Measurements from ENCODE around the gene FN1. TPM values are rescaled to one million over a fixed set of nuclear protein-coding genes. Genes with fewer than 3 reads are reported as not detected.

FN1 gene
- polyA plus RNA-seq, 1 of the 3 experiments (the other 2 are of a cell fraction): 1,671 TPM

DNA sequence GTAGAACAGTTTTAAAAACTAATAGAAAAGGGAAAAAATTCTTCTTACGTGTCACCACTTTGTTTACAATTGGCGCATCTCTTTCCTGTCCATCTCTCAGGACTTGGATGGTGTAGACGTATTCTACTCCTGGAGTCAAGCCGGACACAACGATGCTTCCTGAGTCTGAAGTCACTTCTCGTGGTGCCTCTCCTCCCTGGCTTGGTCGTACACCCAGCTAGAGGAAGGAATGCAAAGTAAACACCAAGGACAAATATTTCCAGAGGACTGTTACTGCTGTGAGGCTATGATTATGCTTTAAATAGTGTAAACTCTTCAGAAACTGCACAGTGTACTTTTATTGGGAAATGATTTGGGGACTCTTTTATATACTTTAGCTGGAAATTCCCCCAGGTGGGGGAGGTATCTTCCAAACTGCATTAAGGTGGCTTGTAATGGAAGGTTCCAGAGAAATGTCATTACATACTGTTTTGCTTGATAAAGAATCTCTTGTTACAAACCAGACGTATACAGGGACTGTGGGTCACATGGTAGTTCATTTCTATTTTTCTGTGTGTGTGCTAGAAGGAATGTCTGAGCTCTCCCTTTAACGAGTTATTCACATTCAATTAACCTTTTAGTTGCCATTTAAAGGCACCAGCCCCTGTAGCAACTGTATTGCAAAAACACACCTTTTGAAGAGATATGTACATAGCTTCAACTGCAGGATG is 38.1 kb downstream of the FN1 start:
- Histone ChIP-seq H4K20me1 (ENCODE audit: insufficient read depth) (peaks cover 63% of the 10 kb centered on the region), H2AFZ (ENCODE audit: low read depth) (no peak overlapping the region), H3K27ac (ENCODE audit: low read depth in 2 of 2, low read length in 1 of 2) (peak overlapping the region in 1 of 2 experiments; percentile 51; a peak in 2 of 4 replicates), H3K4me2 (no peak overlapping the region), H3K4me1 (ENCODE audit: control insufficient read depth in 1 of 2, insufficient read depth in 2 of 2, low read depth in 1 of 2, low read length in 1 of 2) (peaks cover 0 to 20% of the 10 kb centered on the region in 2 experiments; a peak in 1 of 4 replicates), H3K79me2 (ENCODE audit: insufficient read depth) (peaks cover 79% of the 10 kb centered on the region), H3K36me3 (replicated peaks in 1 of 2; ENCODE audit: control insufficient read depth in 1 of 2, insufficient read depth in 2 of 2, low read length in 1 of 2) (peaks cover 56 to 98% of the 10 kb centered on the region in 2 experiments), H3K9me3 (no peaks in the 10 kb centered on the region), H3K9me2 (no peaks in the 10 kb centered on the region), H3K9ac (no peak overlapping the region), H3K27me3 (ENCODE audit: insufficient read depth) (no peaks in the 10 kb centered on the region), H3K4me3 (ENCODE audit: low read depth in 2 of 2, low read length in 1 of 2) (no peak overlapping the region), H3F3A (replicated peaks; ENCODE audit: insufficient read depth) (peaks cover 90% of the 10 kb centered on the region)
- CTCF ChIA-PET: no interaction called here
- no peak for DNase-seq
- 72% methylated on average over 9 of the region's 9 CpGs for WGBS (ENCODE audit: low lambda C conversion rate)
- POLR2A ChIA-PET: no interaction called here
- TF ChIP-seq ZBTB33 (IDR thresholded peaks at IDR 0.05; ENCODE audit: borderline replicate concordance, low read depth) (no peak), GATA2 (CRISPR knock-in tag; IDR thresholded peaks at IDR 0.05) (no peak), FOSL2 (IDR thresholded peaks at IDR 0.05; ENCODE audit: borderline replicate concordance, low read depth) (no peak)
- TF ChIP-seq, protein P1, sequence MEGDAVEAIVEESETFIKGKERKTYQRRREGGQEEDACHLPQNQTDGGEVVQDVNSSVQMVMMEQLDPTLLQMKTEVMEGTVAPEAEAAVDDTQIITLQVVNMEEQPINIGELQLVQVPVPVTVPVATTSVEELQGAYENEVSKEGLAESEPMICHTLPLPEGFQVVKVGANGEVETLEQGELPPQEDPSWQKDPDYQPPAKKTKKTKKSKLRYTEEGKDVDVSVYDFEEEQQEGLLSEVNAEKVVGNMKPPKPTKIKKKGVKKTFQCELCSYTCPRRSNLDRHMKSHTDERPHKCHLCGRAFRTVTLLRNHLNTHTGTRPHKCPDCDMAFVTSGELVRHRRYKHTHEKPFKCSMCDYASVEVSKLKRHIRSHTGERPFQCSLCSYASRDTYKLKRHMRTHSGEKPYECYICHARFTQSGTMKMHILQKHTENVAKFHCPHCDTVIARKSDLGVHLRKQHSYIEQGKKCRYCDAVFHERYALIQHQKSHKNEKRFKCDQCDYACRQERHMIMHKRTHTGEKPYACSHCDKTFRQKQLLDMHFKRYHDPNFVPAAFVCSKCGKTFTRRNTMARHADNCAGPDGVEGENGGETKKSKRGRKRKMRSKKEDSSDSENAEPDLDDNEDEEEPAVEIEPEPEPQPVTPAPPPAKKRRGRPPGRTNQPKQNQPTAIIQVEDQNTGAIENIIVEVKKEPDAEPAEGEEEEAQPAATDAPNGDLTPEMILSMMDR (IDR thresholded peaks at IDR 0.05): peak; percentile 19

- no peaks in the 10 kb centered on the region for H3K9me2 ChIP-seq
- whole genome bisulfite sequencing (ENCODE audit: low lambda C conversion rate): 91% methylated on average over 2 of the region's 2 CpGs
- H3K4me2 ChIP-seq: no peak overlapping the region
- peaks cover 0 to 15% of the 10 kb centered on the region in 2 experiments; a peak in 1 of 4 replicates for H3K4me1 ChIP-seq (ENCODE audit: control insufficient read depth in 1 of 2, insufficient read depth in 2 of 2, low read depth in 1 of 2, low read length in 1 of 2)
- no peak overlapping the region for H2AFZ ChIP-seq (ENCODE audit: low read depth)
- peaks cover 92% of the 10 kb centered on the region for H3F3A ChIP-seq (replicated peaks; ENCODE audit: insufficient read depth)
- no peak for DNase-seq
- H3K9me3 ChIP-seq: no peaks in the 10 kb centered on the region
- H3K4me3 ChIP-seq (ENCODE audit: low read depth in 2 of 2, low read length in 1 of 2): no peak overlapping the region
- H3K27ac ChIP-seq (ENCODE audit: low read depth in 2 of 2, low read length in 1 of 2): peak overlapping the region in 1 of 2 experiments; percentile 23; a peak in 1 of 4 replicates
- H3K36me3 ChIP-seq (replicated peaks in 1 of 2; ENCODE audit: control insufficient read depth in 1 of 2, insufficient read depth in 2 of 2, low read length in 1 of 2): peaks cover 65 to 98% of the 10 kb centered on the region in 2 experiments
- no peak overlapping the region for H3K9ac ChIP-seq
- H4K20me1 ChIP-seq (ENCODE audit: insufficient read depth): peaks cover 56% of the 10 kb centered on the region
- CTCF ChIA-PET: interaction anchor here (1.0 kb wide), 1 partner anchor 13 kb away, joined by 4 read pairs; no protein-coding TSS in a partner anchor
- POLR2A ChIA-PET: no interaction called here
- H3K79me2 ChIP-seq (ENCODE audit: insufficient read depth): peaks cover 78% of the 10 kb centered on the region
- no peaks in the 10 kb centered on the region for H3K27me3 ChIP-seq (ENCODE audit: insufficient read depth)
- no peak for TF ChIP-seq RXRA (IDR thresholded peaks at IDR 0.05; ENCODE audit: borderline replicate concordance, low read depth)
- TF ChIP-seq MEF2A (IDR thresholded peaks at IDR 0.05; ENCODE audit: borderline replicate concordance, low read depth): no peak
- TF ChIP-seq POLR2AphosphoS5 (IDR thresholded peaks at IDR 0.05; ENCODE audit: low read depth, low read length): no peak
- TF ChIP-seq FOSL2 (IDR thresholded peaks at IDR 0.05; ENCODE audit: borderline replicate concordance, low read depth): no peak
- no peak for TF ChIP-seq GATA2 (CRISPR knock-in tag; IDR thresholded peaks at IDR 0.05)
- no peak for TF ChIP-seq SIN3A (IDR thresholded peaks at IDR 0.05; ENCODE audit: borderline replicate concordance, low read depth, low read length)
- no peak for TF ChIP-seq PBX3 (IDR thresholded peaks at IDR 0.05)
- TF ChIP-seq, protein P2, sequence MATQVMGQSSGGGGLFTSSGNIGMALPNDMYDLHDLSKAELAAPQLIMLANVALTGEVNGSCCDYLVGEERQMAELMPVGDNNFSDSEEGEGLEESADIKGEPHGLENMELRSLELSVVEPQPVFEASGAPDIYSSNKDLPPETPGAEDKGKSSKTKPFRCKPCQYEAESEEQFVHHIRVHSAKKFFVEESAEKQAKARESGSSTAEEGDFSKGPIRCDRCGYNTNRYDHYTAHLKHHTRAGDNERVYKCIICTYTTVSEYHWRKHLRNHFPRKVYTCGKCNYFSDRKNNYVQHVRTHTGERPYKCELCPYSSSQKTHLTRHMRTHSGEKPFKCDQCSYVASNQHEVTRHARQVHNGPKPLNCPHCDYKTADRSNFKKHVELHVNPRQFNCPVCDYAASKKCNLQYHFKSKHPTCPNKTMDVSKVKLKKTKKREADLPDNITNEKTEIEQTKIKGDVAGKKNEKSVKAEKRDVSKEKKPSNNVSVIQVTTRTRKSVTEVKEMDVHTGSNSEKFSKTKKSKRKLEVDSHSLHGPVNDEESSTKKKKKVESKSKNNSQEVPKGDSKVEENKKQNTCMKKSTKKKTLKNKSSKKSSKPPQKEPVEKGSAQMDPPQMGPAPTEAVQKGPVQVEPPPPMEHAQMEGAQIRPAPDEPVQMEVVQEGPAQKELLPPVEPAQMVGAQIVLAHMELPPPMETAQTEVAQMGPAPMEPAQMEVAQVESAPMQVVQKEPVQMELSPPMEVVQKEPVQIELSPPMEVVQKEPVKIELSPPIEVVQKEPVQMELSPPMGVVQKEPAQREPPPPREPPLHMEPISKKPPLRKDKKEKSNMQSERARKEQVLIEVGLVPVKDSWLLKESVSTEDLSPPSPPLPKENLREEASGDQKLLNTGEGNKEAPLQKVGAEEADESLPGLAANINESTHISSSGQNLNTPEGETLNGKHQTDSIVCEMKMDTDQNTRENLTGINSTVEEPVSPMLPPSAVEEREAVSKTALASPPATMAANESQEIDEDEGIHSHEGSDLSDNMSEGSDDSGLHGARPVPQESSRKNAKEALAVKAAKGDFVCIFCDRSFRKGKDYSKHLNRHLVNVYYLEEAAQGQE (IDR thresholded peaks at IDR 0.05; ENCODE audit: low read depth, low read length): no peak
- TF ChIP-seq, protein P3, sequence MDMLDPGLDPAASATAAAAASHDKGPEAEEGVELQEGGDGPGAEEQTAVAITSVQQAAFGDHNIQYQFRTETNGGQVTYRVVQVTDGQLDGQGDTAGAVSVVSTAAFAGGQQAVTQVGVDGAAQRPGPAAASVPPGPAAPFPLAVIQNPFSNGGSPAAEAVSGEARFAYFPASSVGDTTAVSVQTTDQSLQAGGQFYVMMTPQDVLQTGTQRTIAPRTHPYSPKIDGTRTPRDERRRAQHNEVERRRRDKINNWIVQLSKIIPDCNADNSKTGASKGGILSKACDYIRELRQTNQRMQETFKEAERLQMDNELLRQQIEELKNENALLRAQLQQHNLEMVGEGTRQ (IDR thresholded peaks at IDR 0.05; ENCODE audit: borderline replicate concordance, low read depth, low read length): no peak
- TF ChIP-seq GABPA (IDR thresholded peaks at IDR 0.05; ENCODE audit: low read depth): no peak
- no peak for TF ChIP-seq CHD2 (IDR thresholded peaks at IDR 0.05; ENCODE audit: low read length, partially characterized antibody)
- TF ChIP-seq SMC3 (IDR thresholded peaks at IDR 0.05; ENCODE audit: low read depth, low read length): no peak
Measured at GRCh38 chr2:215396595-215397313, 39.1 kb downstream of the FN1 start.

All from SK-N-SH (cell line).